Effector CD8-positive, alpha-beta T cell (primary cell): ENCODE data around the gene ST6GAL2.

Source experiments
- DNase-seq: peaks from one replicate; lab custom pipeline; 2025; lab: John Stamatoyannopoulos, UW

The ST6GAL2 gene

DNA sequence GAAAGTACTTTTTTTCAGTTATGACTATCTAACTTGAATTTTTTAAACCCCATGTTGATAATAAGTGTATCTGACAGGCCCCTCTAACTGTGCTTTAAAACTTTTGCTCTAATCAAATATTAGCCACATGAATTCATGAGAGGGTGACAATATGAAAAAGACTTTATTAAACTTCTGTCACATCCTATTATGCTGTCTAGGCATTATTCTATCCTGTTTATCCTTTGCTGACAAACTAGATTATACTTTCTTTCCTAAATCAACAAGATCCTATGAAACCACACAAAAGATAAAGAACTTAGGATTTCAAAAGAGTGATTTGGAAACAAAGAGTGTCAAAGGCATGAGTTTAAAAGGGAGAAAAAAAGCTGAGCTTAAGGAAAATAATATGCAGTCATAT lies 57.8 kb downstream of the ST6GAL2 start:
- no peak for DNase-seq

DNA sequence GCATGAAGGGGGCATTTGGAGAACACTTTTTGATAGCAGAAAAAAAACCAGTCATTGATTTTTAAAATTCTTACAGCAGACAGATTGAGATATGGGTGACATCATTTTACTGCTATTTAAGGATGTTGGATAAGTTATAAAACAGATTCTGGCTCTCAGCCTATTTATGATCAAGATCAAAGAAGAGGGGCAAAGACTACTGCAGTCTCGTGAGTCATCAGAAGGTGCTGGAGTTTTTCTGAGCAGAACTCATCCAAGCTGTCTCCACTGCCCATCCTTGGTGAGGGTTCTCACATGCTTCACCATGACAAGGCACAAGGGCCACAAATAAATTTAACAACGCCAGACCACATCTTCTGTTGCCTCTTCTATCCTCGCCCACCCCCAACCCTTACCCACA lies 58.8 kb downstream of the ST6GAL2 start:
- no peak for DNase-seq

DNA sequence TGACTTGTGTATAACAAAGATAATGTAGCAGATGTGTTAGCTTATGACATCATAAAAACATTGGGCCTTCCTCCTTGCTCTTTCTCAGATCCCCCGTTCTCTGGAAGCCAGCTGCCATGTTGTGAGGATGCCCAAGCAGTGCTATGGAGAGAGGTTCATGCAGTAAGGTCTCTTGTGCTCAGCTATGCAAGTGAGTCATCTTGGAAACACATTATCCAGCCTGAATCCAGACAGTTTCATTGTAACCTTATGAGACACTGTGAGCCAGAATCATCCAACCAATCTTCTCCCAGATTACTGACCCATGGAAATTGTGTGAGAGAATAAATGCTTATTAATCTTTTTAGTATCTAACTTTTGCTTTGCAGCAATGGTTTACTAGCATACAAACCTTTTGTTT lies 60.8 kb downstream of the ST6GAL2 start:
- DNase-seq = no peak

DNA sequence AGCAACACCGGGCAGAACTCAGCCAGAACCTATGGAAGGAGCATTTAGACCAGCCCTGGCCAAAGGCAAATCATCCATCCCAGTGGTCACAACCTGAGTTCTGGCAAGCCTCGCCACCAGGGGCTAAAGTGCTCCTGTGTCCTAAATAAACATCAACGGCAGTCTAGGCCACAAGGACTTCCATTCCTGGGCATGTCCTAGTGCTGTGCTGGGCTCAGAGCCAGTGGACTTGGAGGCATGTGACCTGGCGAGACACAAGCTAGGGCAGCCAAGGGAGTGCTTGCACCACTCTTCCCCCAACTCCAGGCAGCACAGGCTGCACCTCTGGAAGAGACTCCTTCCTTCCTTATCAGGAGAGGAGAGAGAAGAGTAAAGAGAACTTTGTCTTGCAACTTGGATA lies 69.0 kb downstream of the ST6GAL2 start:
- DNase-seq = no peak

DNA sequence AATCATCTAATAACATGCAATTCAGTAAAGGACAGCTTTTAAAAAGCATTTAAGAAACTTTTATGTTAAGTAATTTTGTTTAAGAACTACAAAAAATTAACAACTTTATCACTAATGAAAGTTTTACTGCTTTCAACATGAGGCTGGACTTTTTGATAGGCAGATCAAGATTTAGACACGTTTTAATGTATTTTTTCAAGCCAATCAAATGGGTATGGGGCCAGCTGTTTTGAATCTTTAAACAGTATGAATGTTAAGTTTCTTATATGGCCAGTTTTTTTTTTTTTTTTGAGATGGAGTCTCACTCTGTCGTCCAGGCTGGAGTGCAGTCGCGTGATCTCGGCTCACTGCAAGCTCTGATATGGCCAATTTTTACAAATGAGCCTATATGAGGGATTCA lies 73.1 kb downstream of the ST6GAL2 start:
- no peak for DNase-seq

DNA sequence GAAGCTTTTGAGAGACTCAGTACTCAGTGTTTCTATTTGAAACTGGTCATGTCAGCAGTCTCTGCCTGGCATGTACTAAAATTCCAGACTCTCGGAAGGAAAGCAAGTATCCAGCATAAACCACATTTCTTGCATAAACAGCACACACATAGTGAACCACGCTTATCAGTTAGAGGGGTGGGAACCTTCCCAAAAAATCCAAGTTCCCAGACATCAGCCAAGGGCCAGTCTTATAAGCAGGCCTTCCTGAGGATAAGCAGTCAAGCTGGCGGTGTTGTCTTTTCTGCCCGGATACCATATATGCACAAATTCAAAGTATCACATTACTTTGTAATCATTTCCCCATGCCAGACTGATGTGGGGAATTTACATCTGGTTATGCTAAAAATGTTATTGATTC lies 73.6 kb downstream of the ST6GAL2 start:
- DNase-seq = no peak

DNA sequence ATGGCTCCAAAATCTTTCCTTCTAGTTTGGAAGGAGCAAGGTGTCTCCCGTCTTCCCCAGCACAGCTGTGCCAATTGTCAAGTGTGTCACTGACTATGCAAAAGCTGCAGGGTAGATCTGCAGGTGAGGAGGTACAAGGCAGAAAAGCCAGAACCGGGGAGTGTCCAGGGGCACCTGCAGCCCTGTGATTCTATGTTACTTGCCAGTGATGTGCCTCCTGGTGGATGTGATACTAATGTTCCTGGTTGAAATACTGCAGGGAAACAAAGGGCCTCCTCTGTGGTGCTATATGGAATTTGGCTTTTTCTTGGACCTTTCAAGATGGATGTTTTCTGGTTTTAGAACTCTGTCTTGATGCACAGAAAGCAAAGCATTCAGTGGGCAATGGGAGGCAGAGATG lies 80.3 kb downstream of the ST6GAL2 start:
- no peak for DNase-seq

DNA sequence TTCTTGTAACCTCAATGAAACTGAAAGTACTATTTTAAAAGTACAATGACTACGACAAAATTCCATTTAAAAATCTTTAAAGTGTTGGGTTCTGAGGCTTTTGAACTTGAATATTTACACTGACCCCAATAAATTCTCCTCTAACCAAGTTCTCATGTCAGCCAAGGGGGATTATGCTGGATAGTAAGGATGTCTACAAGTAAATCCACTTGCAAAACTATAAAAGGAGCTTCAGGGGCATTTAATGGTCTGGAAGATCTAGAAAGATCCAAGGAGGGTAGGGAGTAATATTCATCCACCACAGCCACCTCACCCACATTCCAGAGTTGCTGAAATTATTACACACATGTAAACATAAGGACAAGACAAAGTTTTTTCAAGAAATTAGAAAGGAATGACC lies 81.8 kb downstream of the ST6GAL2 start:
- no peak for DNase-seq

DNA sequence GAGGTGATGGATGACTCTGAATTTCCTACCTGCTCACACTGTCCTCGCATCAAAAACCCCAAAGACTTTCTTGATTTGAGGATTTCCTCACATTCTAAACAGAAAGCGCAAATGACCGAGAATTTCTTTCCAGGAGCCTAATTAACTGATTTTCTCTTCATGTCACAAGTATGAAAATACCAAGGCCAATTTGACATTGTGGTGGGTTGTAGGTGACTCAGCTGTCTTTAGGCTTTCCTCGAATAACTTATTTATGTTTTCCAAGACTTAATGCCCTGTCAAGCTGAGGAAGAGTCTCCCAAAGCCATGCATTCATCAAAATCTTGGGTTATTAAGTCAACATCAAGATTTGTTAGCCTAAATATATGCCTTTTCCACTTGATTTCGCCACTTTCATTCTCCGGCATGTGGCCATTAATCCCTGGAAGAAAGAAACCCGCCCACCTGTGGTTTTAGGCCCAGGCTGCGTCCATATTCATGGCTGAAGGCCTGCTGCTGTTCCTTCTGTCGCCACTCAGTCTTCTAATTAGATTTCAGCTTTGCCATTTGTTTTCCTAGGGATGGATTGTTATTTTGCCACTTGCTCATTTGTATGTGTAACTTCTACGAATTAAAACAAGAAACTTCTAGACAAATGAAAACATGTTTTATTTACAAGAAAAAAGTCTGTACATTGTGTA lies 84.9 kb downstream of the ST6GAL2 start:
- no peak for DNase-seq

DNA sequence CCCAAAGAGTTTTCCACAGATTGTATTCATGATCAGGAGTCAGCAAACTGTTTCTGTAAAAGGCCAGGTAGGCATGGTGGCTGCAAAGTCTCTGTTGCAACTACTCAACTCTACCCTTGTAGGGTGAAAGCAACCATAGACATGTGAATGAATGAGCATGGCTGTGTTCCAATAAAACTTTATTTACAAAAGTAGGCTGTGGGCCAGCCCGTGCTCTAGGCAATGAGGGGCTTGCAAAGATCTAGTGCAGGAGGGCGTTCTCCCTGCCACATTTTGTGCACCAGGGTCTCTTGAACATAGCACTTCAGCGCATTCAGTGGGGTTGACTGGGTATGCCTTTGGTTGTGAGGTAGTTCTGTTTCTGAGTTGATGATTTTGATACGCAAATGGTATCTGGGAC lies 85.8 kb downstream of the ST6GAL2 start:
- no peak for DNase-seq

DNA sequence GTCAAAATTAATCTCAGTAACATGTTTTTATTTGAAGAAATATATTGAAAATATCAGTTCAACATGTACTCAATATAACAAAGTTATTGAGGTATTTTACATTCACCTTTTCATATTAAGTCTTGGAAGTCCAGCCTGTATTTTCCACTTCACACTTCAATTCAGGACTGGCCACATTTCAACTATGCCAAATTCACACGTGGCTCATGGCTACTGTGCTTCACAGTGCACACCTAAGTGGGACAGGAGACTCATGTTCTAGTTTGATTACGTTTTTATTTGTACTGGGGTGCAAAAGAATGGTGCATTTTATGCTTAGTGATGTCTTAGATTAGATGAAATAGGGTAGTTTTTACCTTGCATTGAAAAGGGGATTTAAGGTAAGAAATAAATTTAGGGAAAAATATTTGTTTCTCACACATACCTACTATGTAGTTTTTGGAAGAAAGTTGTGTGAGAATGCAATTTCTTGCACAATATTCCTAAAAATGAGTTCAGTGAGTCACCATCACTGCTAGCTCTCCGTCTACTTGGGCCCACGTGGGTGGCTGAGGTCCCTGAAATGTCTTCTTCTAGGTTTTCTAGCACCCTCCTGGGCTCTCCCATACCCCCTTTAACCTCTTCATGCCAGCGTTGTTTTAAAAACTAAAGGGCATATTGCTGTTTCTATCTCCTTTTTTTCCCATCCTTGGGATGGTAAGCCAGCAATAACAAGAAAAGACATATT lies 87.0 kb downstream of the ST6GAL2 start:
- DNase-seq = no peak

DNA sequence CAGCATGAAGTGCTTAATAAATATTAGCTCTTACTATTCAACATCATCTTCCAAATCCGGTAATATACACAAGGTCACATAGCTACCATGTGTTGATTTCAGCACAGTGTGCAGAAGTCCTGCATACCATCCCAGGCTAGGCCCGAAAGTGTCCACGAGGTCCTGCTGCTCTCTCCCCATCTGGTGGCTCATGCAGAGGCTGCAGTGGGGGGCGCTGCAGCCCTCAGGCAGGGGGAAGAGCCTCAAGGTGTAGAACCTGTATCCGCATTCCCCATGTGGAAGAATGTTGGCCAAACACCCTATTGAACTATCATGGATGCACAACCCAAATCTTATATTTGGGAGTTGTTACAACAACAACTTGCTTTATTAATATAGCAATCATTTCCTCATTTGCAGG lies 88.5 kb downstream of the ST6GAL2 start:
- no peak for DNase-seq

DNA sequence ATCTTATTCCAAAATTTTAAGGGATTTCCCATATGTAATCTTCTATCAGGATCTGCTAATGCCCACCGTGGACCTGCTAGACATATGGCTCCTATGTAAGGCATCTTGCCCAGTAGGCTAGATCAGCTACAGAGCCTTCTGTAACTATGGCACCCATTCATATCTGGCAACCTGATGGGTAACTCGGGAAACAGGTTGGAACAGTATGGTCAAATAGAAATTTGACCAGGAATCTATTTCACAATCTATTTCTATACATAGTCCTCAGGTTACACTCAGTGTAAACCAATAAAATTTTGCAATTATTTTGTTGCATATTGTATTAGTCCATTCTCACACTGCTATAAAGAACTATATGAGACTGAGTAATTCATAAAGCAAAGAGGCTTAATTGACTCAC lies 93.3 kb downstream of the ST6GAL2 start:
- no peak for DNase-seq

DNA sequence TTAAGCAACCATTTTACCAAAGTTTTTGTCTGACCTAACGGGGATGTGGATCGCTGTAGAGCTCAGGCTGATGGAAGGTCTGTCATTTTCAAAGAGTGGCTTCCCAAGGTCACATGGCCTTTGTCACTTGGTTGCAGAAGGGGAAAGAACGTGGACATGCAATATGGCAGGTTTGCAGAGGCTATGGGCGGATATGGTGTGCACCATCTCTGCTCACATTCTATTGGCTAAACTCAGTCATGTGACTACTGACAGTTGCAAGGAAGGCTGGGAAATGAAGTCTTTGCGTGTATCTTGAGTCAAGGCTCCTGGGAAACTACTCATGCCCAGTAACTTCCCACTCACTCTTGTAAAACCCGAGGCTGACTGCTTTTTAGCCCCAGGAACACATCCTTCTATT lies 96.8 kb downstream of the ST6GAL2 start:
- DNase-seq = no peak

DNA sequence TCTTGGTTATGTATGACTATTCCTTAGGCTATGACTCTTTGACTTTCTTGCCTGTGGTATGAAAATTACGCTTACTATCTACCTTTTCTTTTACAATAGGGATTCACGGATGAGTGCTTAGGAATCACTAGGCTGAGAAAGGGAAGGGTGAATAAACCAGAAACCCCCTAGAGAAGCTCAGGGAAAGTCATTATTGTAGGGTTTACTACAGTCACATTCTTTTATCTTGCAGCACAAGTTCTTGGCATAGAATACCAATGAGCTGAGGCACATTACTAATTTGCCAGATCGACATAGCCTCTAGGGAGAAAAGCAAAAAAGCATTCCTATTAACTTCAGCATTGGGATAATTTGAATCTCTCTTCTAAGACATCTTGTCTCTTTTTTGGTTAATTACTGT lies 103.3 kb downstream of the ST6GAL2 start:
- DNase-seq = no peak

DNA sequence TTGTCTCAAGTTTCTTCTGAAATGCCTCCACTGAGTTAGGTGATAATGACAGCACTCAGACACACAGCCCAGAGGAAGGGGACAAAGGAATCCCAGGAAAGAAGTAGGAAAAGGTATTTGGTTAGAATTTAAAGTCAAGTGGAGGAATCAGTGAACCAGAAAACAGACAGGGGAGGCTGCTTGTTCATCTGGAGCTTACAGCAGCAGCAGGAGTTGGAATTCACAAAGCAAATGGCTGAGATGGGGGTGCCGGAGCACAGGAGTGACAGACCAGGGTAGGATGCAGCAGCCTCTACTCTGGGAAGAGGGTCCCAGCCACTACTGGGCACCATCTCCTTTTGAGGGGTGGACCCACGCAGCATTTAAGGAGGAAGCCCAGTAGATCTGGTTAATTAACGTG lies 104.8 kb downstream of the ST6GAL2 start:
- DNase-seq = no peak

DNA sequence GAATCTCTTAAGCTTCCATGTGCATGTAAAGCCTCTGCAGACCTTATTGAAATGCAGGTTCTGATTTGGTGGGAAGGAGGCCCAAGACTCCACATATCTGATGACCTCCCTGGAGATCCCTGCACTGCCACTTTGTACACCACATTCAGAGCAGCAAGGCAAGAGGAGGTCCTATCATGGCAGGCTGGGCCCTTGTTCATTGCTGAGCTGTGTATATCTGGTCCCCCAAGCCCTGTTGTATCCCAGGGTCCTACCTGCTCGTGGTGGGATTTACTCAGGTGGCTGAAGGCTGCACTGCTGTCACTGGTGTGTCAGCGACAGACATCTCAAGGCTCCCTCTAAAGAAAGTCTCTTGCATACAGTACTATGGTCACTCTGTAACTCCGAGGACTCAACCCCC lies 114.2 kb downstream of the ST6GAL2 start:
- DNase-seq = no peak

DNA sequence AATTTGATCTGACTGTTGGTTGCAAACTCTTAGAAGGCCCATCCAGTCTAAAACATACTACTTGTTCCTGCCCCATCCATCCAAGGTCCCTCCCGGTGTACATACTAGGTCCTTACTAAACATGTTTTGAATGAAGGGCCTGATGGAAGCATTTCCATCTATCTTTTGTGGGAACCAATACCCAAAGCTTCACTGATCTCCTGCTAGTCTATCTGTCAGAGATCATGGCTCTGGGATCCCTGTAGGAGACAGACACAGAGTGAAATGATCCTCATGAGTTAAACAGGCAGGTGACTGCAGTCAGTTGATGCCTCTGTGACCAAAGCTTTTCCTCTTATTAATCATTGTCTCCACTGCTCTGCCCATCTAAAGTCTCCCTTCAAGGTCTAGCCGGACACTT lies 115.0 kb downstream of the ST6GAL2 start:
- DNase-seq = no peak

DNA sequence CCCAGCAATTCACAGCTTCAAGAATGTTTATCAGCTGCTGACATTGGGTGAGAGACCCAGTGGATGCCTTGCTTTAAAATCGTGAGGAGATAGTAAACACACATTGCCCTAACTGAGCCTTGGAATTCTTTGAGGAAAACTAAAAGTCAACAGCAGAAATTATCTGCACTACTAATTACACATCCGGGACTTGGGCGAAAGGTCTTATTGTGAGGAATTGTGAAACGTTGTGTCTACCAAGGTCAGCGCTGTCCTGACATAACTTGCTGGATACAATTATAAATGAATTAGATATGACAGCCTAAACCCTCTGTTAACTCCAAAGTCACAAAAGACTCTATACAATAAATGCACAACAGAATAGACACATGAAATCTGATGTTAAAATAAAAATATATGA lies 121.4 kb downstream of the ST6GAL2 start:
- no peak for DNase-seq

DNA sequence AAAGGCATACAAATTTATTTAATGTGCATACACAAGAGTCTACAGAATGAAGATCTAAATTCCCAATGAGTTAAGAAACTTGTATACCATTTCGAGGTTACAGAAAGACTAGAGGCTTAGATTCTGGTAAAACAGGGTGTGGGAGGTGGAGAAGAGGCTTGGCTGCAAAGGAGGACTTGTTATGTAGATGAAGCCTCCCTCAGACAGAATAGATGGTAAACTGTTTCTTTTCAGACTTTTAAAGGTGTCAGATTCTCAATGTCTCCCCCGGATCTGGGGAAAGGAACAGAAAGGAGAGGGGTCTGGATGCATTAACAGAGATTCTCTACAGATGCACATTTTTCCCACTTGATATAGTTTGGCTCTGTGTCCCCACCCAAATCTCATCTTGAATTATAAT lies 126.0 kb downstream of the ST6GAL2 start:
- no peak for DNase-seq

DNA sequence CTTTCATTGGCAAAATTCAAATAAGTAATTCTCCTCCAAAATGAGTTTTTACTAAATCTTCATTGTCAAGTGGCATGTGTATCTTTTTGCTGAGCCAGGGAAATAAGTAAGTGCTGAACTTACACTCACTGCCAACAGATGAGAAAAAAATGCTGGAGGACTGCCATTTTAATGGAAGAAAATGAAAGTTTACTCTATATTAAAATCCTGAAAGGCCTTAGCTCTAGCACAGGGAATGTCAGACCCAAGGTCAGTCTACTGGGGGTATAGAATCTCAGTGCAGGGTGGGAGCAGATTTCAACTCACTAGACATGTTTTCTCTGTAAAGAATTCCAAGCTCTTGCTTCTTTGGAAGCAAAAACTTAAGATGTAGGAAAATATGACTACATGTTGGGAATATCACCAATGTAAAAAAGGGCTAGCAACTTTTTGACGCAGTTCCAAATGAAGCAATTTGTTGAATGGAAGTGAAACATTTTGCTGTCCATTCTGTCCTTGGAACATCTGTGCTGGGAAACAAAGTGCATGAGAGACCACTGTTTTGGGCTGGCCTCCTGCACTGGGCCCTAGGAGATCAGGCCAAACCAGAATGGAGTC lies 127.0 kb downstream of the ST6GAL2 start:
- DNase-seq = no peak
